HG02973 (cell line): ENCODE results near the gene RPP30.
"Not testable (repeated sequence)": the region's sequence is repeated elsewhere in the genome, so short reads cannot be mapped to it uniquely, and the experiment has no call there.

Experiments used
- ATAC-seq: cut with Tn5 transposase; IDR thresholded peaks from one replicate; pipeline ENCODE4 v1.9.1; 2021; ENCODE audit warnings: moderate library complexity; ENCODE audit not compliant: unreplicated experiment

The RPP30 gene

GRCh38 chr10:90871279-90871765, 452 bp upstream of the RPP30 start:
- peak; percentile 63 for ATAC-seq

DNA sequence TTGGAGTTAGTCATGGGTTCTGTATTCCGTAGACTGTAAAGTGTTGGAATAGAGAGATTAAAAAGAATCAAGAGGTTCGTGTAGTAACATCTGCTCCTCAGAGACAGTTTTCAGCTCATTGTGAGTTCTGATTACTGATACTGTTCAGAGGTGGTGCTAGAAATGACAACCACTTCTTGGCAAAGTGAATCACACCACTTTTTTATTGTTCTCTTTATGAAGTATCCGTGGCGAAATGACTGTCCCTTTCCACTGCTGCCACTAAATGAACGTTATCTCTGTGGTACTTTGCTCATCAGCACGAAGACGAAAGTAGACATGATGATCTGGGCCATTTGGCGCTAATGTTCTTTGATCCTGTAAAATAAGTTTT, 860 bp downstream of the RPP30 start:
- ATAC-seq: no peak

- ATAC-seq: no peak
Measured at GRCh38 chr10:90879062-90879461, 7.3 kb downstream of the RPP30 start.

DNA sequence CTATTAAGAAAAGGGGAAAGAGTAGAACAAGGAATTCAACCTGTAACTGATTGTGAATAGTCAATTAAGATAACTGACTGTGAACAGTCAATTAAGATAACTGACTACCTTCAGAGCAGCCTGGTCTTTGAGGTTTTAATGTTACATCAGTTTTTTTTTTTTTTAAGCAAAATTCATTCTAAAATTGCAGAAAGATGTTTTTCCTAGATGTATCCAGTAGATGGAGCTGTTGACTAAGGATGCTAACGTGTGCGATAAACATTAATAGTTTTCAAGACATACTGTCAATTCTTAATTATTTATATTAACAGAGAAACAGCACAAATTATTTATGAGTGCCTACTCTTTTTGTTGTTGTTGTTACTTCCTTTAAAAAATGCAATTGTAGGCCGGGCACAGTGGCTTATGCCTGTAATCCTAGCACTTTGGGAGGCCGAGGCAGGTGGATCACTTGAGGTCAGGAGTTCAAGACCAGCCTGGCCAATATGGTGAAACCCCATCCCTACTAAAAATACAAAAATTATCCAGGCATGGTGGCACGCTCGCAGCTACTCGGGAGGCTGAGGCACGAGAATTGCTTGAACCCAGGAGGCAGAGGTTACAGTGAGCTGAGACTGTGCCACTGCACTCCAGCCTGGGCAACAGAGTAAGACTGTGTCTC, 8.4 kb downstream of the RPP30 start:
- not testable (repeated sequence) for ATAC-seq

GRCh38 chr10:90884431-90884830, 12.7 kb downstream of the RPP30 start:
- no peak for ATAC-seq

GRCh38 chr10:90885176-90885575, 13.4 kb downstream of the RPP30 start:
- no peak for ATAC-seq

DNA sequence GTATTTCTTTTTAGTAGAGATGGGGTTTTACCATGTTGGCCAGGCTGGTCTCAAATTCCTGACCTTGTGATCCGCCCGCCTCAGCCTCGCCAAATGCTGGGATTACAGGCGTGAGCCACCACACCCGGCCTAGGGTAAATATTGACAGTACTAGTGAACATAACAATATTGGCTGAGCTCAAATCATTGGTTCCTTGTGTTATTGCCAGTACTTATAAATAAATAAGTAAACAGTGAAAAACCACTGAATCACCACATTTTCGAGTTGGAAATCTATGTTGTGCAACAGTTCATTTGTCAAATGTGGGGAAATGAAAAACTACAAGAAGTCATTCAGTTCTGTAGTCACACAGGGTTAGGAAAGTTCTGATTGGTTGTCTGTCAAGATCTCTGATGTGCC, 15.8 kb downstream of the RPP30 start:
- ATAC-seq: no peak

DNA sequence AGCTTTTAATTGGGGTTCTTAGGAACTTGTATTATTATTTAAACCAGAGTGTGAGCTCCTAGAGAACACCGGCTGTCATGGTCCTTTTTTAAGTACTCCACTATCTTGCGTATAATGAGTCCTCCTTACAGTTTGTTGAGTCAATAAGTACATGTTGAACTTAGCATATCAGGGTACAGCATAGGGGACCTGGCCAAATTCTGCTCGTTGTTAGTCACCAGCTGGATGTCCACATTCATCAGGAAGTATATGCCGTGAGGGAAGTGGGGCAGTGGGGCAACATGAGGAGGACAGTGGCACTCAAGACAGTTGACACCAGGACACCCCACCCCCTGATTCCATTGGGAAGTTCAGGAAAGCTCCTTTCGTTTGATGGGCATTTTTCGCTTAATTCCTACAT, 16.6 kb downstream of the RPP30 start:
- ATAC-seq: no peak

- no peak for ATAC-seq
Measured at GRCh38 chr10:90889636-90890035, 17.9 kb downstream of the RPP30 start.

- ATAC-seq: no peak
Measured at GRCh38 chr10:90890347-90890746, 18.6 kb downstream of the RPP30 start.

DNA sequence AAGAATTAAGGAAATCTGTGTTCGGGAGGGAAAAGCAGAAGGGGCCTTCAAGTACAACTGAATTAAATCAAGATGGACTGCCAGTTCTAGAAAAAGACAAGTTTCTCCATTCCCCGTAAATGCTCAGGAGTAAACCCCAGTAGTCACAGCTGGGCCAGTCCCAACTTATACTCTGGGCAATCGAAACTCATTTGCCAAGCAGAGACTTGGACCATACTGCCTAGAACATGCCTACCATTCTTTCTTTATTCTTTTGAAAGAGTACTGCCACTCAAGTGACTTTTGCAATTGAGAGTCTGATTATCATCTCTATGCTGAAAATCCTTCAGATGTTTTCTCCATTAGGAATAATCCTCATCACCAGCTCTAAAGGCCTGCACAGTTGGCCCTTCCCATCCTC, 21.4 kb downstream of the RPP30 start:
- ATAC-seq: no peak

DNA sequence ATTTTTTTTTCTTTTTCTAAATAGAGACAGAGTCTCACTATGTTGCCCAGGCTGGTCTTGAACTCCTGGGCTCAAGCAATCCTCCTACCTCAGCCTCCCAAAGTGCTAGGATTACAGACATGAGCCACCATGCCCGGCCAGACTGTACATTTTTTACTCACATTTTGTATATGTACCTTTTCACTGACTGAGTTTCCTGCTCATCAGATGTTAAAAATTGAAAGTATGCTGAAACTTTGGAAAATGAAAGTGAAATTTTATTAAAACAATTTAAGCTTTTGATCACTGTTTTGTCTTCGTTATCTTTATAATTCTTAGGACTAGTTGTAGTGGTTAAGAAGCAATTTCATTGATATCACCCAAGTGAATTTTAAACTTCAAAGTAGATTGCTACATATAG, 25.1 kb downstream of the RPP30 start:
- ATAC-seq: not testable (repeated sequence)

DNA sequence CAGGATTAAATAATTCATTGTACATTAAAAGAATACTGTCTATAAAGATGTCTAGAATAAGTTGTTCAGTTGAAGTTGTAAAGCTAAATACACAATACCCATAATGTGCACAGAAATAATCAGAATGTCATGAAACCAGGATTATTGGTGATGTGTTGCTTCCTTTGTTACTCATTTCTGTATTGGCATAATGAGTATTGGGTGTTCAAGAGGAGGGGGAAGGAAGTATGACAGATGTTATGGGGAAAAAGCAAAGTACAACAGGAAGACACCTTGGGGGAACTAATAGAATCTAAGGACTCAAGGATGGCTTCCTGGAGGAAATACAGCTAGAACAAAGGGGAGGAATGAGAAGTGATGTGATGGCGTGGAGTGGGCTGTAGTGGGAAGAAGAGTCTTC, 34.2 kb downstream of the RPP30 start:
- no peak for ATAC-seq

GRCh38 chr10:90906596-90906995, 34.8 kb downstream of the RPP30 start:
- no peak for ATAC-seq

GRCh38 chr10:90911133-90912051, 39.6 kb downstream of the RPP30 start:
- ATAC-seq: no peak

DNA sequence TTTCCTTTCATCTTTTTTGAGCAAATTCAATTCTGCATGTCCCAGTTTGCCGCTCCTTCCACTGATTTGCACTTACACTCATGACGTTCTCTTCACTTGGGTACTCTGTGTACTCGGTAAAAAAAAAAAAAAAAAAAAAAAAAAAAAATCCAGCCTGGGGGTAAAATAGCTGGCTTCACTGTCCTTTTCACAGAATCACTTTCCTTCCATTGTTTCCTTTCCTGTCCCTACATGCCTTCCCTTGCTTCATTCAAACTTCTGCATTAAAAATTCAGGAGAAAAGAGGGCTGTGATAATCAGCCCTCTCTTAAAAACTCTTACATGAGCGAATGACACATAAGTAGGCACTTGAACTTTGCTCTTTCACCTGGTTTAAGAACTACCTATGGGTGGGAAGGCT, 40.4 kb downstream of the RPP30 start:
- ATAC-seq: no peak

- no peak for ATAC-seq
Measured at GRCh38 chr10:90912854-90913479, 41.2 kb downstream of the RPP30 start.

DNA sequence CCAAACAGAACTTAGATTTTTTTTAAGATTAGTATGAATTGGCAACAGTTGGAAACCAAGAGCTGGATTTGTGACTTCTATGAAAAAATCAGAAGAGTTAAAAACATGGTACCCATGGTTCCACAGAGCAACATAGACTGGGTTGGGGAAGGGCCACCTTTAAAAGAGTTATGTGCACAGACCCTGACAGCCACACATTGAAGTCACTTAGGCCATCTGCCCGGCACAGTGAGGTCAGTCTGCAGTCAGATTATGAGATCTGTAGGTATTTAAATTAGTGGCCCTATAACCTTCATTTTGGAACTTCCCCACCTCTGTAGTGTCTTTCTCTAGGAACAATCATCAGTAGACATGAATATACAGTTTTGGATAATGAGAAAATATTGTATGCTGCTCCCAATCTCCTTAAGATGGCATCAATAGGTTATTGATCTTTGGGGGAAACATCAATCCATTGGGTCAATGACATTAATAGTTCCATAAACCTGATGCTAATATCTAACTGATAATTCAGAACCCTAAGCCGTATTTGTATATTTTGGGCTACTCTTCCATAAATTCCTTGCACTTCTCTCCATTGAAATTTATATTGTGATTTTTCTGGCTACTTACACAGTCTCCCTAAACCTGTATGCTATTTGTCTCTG, 42.1 kb downstream of the RPP30 start:
- ATAC-seq: no peak

- ATAC-seq: no peak
Measured at GRCh38 chr10:90914992-90915765, 43.4 kb downstream of the RPP30 start.

DNA sequence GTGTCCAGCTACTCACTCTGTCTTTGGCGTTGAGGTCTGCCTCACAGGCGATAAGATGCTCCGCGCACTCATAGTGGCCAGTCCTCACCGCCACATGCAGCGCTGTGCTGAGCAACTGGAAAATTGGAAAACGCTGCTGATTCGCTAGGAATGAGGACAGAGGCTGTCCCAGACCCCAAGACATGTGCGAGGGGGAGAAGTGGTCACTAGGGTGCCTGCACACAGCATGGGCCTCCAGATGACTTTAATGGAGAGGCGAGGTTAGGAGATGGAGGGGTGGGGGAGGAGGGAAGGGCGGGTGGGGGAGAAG, 43.9 kb downstream of the RPP30 start:
- no peak for ATAC-seq
